Body of pancreas (tissue), 4 donors: ENCODE measurements around the gene SLC10A4. TPM values are rescaled to one million over a fixed set of nuclear protein-coding genes. Genes with fewer than 3 reads are reported as not detected.

Experiments
- ATAC-seq: fragments of 150-250 bp; one replicate; pipeline ENCODE4 v1.9.1; 2016
- DNase-seq, 4 donors: peaks; one replicate each; pipeline ENCODE4 v3.0.0-alpha.2; 2019
- H3K27ac ChIP-seq, 4 donors: fragments of 200-600 bp; sonication (generic); 1 replicate in 3 of 4; 2 replicates in 1 of 4; pipeline versions ENCODE4 v1.5.1 to v1.6.1; 2016 to 2019; ENCODE audit warnings: mild to moderate bottlenecking in 1 of 4, mixed read lengths in 1 of 4, moderate library complexity in 1 of 4
- H3K27me3 ChIP-seq, 2 donors: fragments of 200-600 bp; sonication (generic); one replicate each; pipeline ENCODE4 v1.6.0; 2016; ENCODE audit warnings: mild to moderate bottlenecking in 1 of 2
- H3K36me3 ChIP-seq, 2 donors: fragments of 200-600 bp; sonication (generic); replicated peaks in 1 of 2; 2 replicates each; pipeline ENCODE4 v1.5.1; 2016; ENCODE audit warnings: low read depth in 2 of 2; ENCODE audit not compliant: insufficient read depth in 1 of 2
- H3K4me1 ChIP-seq: fragments of 200-600 bp; sonication (generic); one replicate; pipeline ENCODE4 v1.6.0; 2016
- H3K4me3 ChIP-seq, 2 donors: fragments of 200-600 bp; sonication (generic); 1 replicate in 1 of 2; 2 replicates in 1 of 2; pipeline ENCODE4 v1.5.1; 2016 to 2019
- H3K9me3 ChIP-seq, 3 donors: fragments of 200-600 bp; sonication (generic); 1 replicate in 2 of 3; 2 replicates in 1 of 3; pipeline ENCODE4 v1.5.1; 2016
- CTCF ChIP-seq, 7 experiments: fragments of 450-650 bp in 4 of 7; fragments of 200-600 bp in 3 of 7; sonication (generic) in 3 of 7; IDR thresholded peaks; one replicate each; pipeline ENCODE4 v1.5.1; 2016 to 2019; ENCODE audit warnings: antibody characterized with exemption in 7 of 7
- POLR2A ChIP-seq, 3 donors: fragments of 450-650 bp; IDR thresholded peaks; one replicate each; pipeline ENCODE4 v1.6.1; 2016; ENCODE audit warnings: antibody characterized with exemption in 3 of 3, mild to moderate bottlenecking in 2 of 3
- WGBS, 2 donors: methylation state at CpG; one replicate each; pipeline ENCODE4 v1.1.5; 2017; 5-methylcytosine and 5-hydroxymethylcytosine counted together
- intact Hi-C: fragments of 100-400 bp; cut with DNase I; formaldehyde crosslinking; loops from one replicate; pipeline ENCODE4 v1.15.1; 2023
- total RNA-seq, 2 donors: library from RNA; depleted of rRNA; stranded (reverse); fragments of >200 nt; gene quantifications; one replicate each; pipeline ENCODE4 v1.1.0, GENCODE V29; 2016

Gene SLC10A4
- total RNA-seq, 2 donors from 2014 or later = 0.66 TPM; not detected in 1

GRCh38 chr4:48483777-48484493 is 792 bp downstream of the SLC10A4 start:
- DNase-seq (no peak), ATAC-seq (peak; percentile 27)
- 7 to 22% methylated on average over 19 to 66 of the region's 66 CpGs for WGBS, 2 donors
- Histone ChIP-seq H3K4me3 (no peak overlapping the region), H3K27ac (no peak overlapping the region), H3K27me3 (peaks cover 0 to 10% of the 10 kb centered on the region in 2 donors), H3K9me3 (no peaks in the 10 kb centered on the region), H3K4me1 (peaks cover 7% of the 10 kb centered on the region), H3K36me3 (no peaks in the 10 kb centered on the region)
- TF ChIP-seq POLR2A (IDR thresholded peaks at IDR 0.05) (no peak), CTCF (IDR thresholded peaks at IDR 0.05) (no peak)
- intact Hi-C loops = no loop called here

- H3K27ac ChIP-seq = no peak overlapping the region
- H3K36me3 ChIP-seq = no peaks in the 10 kb centered on the region
- TF ChIP-seq POLR2A (IDR thresholded peaks at IDR 0.05) (no peak), CTCF (IDR thresholded peaks at IDR 0.05) (no peak)
- WGBS, 2 donors = 35 to 42% methylated on average over 22 of the region's 22 CpGs
- DNase-seq (no peak), ATAC-seq (no peak)
- no peak overlapping the region for H3K4me3 ChIP-seq
- H3K4me1 ChIP-seq = peaks cover 10% of the 10 kb centered on the region
- no peaks in the 10 kb centered on the region for H3K9me3 ChIP-seq
- peaks cover 0 to 10% of the 10 kb centered on the region in 2 donors for H3K27me3 ChIP-seq
- intact Hi-C loops = no loop called here
These were observed 1.5 kb downstream of the SLC10A4 start for GRCh38 chr4:48484494-48485168.

- TF ChIP-seq CTCF (IDR thresholded peaks at IDR 0.05) (no peak), POLR2A (IDR thresholded peaks at IDR 0.05) (no peak)
- Histone ChIP-seq H3K27ac (no peak overlapping the region), H3K9me3 (no peaks in the 10 kb centered on the region), H3K27me3 (peaks cover 8 to 20% of the 10 kb centered on the region in 2 donors), H3K4me3 (no peak overlapping the region), H3K4me1 (peaks cover 17% of the 10 kb centered on the region), H3K36me3 (no peaks in the 10 kb centered on the region)
- intact Hi-C loops = no loop called here
- 12 to 14% methylated on average over 6 to 14 of the region's 14 CpGs for WGBS, 2 donors
- no peak for ATAC-seq
- no peak for DNase-seq
These were observed 6.5 kb downstream of the SLC10A4 start for GRCh38 chr4:48489683-48490011.

GRCh38 chr4:48490012-48490679 is 7.0 kb downstream of the SLC10A4 start, which contains the start of gene ZAR1:
Gene ZAR1, plus strand, starts transcription at chr4:48490252. Its CDS starts 40 bp downstream, at chr4:48490292.
- peaks cover 8 to 20% of the 10 kb centered on the region in 2 donors for H3K27me3 ChIP-seq
- ATAC-seq = peak; percentile 38
- intact Hi-C loops = no loop called here

More at GRCh38 chr4:48490012-48490679, 7.0 kb downstream of the SLC10A4 start, which contains the start of gene ZAR1:
- H3K4me3 ChIP-seq = no peak within 1 kb of the TSS
- no peaks in the 10 kb centered on the region for H3K9me3 ChIP-seq
- H3K27ac ChIP-seq = no peak within 1 kb of the TSS
- peaks cover 17% of the 10 kb centered on the region for H3K4me1 ChIP-seq
- WGBS, 2 donors = 4% methylated on average over 63 of the region's 80 CpGs; no CpG with 5 or more reads in 1 of the 2 donors
- no peaks in the 10 kb centered on the region for H3K36me3 ChIP-seq
- DNase-seq = no peak
- TF ChIP-seq CTCF (IDR thresholded peaks at IDR 0.05) = no peak
- TF ChIP-seq POLR2A (IDR thresholded peaks at IDR 0.05) = no peak
